H1 (cell line): ENCODE measurements around the gene TRIM52. TPM values are rescaled to one million over a fixed set of nuclear protein-coding genes. Genes with fewer than 3 reads are reported as not detected.

Source experiments
- CTCF ChIA-PET: fragments of 300-600 bp; sonication (Branson Sonifier 250); formaldehyde crosslinking; loops from one replicate; lab custom pipeline; 2021; ENCODE audit not compliant: partially characterized antibody; lab: Charles Lee
- POLR2A ChIA-PET: fragments of 300-600 bp; sonication (Branson Sonifier 250); formaldehyde crosslinking; loops from one replicate; lab custom pipeline; 2021; ENCODE audit warnings: inconsistent platforms; ENCODE audit not compliant: partially characterized antibody; lab: Charles Lee
- DNase-seq, 2 experiments: peaks; one replicate each; pipeline versions ENCODE4 v3.0.0 to v3.0.0-alpha.2; 2010 to 2022; ENCODE audit warnings: low spot score in 2 of 2, low read depth in 1 of 2, mixed read lengths in 1 of 2
- FAIRE-seq: peaks from 2 replicates; lab custom pipeline; 2011; peaks lifted over from hg19 to GRCh38; lab: Jason Lieb, UNC
- H2AFZ ChIP-seq: 2 replicates; pipeline ENCODE4 v1.8.1; 2012; ENCODE audit warnings: low read length, inconsistent platforms
- H2AK5ac ChIP-seq: 2 replicates; pipeline ENCODE4 v1.6.1; 2013; ENCODE audit warnings: low read depth, low read length
- H2BK120ac ChIP-seq: replicated peaks from 2 replicates; pipeline ENCODE3; 2013; ENCODE audit warnings: low read depth, low read length, inconsistent platforms
- H2BK12ac ChIP-seq: 2 replicates; pipeline ENCODE4 v1.6.1; 2013; ENCODE audit warnings: low read depth, low read length
- H2BK15ac ChIP-seq: 2 replicates; pipeline ENCODE4 v1.6.1; 2013; ENCODE audit warnings: low read length
- H2BK20ac ChIP-seq: 2 replicates; pipeline ENCODE4 v1.6.1; 2013; ENCODE audit warnings: low read length
- H2BK5ac ChIP-seq: 2 replicates; pipeline ENCODE4 v1.6.1; 2013; ENCODE audit warnings: low read depth, low read length
- H3K14ac ChIP-seq: 2 replicates; pipeline ENCODE4 v1.6.1; 2013; ENCODE audit warnings: inconsistent platforms; ENCODE audit not compliant: insufficient read length
- H3K18ac ChIP-seq: 2 replicates; pipeline ENCODE4 v1.6.1; 2013; ENCODE audit warnings: low read length; ENCODE audit errors: extremely low read depth
- H3K23ac ChIP-seq: 2 replicates; pipeline ENCODE4 v1.6.1; 2013; ENCODE audit warnings: inconsistent platforms; ENCODE audit not compliant: insufficient read length
- H3K23me2 ChIP-seq: 2 replicates; pipeline ENCODE4 v1.6.1; 2013; ENCODE audit warnings: low read depth, low read length
- H3K27ac ChIP-seq: 2 replicates; pipeline ENCODE4 v1.6.1; 2011; ENCODE audit warnings: low read depth, low read length, inconsistent platforms
- H3K27me3 ChIP-seq, 4 experiments: replicated peaks in 1 of 4; 1 replicate in 1 of 4; 2 replicates in 3 of 4; pipeline versions ENCODE4 v1.6.1 to v1.8.1; 2011 to 2013; ENCODE audit warnings: low read length in 3 of 4, mild to moderate bottlenecking in 3 of 4, inconsistent platforms in 2 of 4, mixed read lengths in 2 of 4, moderate library complexity in 1 of 4; ENCODE audit not compliant: control insufficient read depth in 3 of 4, insufficient read depth in 3 of 4; ENCODE audit errors: extremely low read depth in 1 of 4
- H3K36me3 ChIP-seq, 4 experiments: 2 replicates each; pipeline versions ENCODE4 v1.6.1 to v1.8.1; 2011 to 2013; ENCODE audit warnings: mild to moderate bottlenecking in 4 of 4, low read length in 3 of 4, moderate library complexity in 2 of 4, control low read depth in 1 of 4, inconsistent platforms in 1 of 4; ENCODE audit not compliant: insufficient read depth in 4 of 4, control insufficient read depth in 2 of 4
- H3K4ac ChIP-seq: replicated peaks from 2 replicates; pipeline ENCODE3; 2013; ENCODE audit warnings: low read length, low read depth, mixed read lengths, inconsistent platforms; ENCODE audit not compliant: insufficient read length
- H3K4me1 ChIP-seq, 4 experiments: replicated peaks in 1 of 4; 1 replicate in 1 of 4; 2 replicates in 3 of 4; pipeline versions ENCODE4 v1.6.1 to v1.8.1; 2011 to 2013; ENCODE audit warnings: low read length in 3 of 4, inconsistent platforms in 2 of 4, mixed read lengths in 1 of 4; ENCODE audit not compliant: insufficient read depth in 4 of 4, control insufficient read depth in 3 of 4
- H3K4me2 ChIP-seq, 2 experiments: 2 replicates each; pipeline versions ENCODE4 v1.6.1 to v1.8.1; 2011 to 2013; ENCODE audit warnings: low read depth in 2 of 2, low read length in 2 of 2, control low read depth in 1 of 2, inconsistent platforms in 1 of 2, mild to moderate bottlenecking in 1 of 2; ENCODE audit not compliant: insufficient read depth in 1 of 2
- H3K4me3 ChIP-seq, 4 experiments: fragments of 200-600, 300-600 bp in 1 of 4; sonication (generic), shearing (Covaris generic), sonication (Bioruptor Twin) in 1 of 4; 2 replicates each; pipeline versions ENCODE4 v1.5.1 to v1.8.1; 2011 to 2016; ENCODE audit warnings: low read length in 4 of 4, low read depth in 3 of 4, control low read depth in 2 of 4, inconsistent platforms in 2 of 4, mild to moderate bottlenecking in 2 of 4, mixed read lengths in 1 of 4, moderate library complexity in 1 of 4; ENCODE audit not compliant: insufficient read depth in 2 of 4; ENCODE audit errors: extremely low read depth in 1 of 4
- H3K56ac ChIP-seq: replicated peaks from 2 replicates; pipeline ENCODE3; 2013; ENCODE audit warnings: low read depth, mild to moderate bottlenecking, mixed read lengths, low read length, inconsistent platforms; ENCODE audit not compliant: insufficient read length
- H3K79me1 ChIP-seq: 2 replicates; pipeline ENCODE4 v1.6.1; 2013; ENCODE audit warnings: low read depth, low read length, control low read depth
- H3K79me2 ChIP-seq, 2 experiments: 2 replicates each; pipeline versions ENCODE4 v1.6.1 to v1.8.1; 2012 to 2013; ENCODE audit warnings: low read length in 2 of 2, mild to moderate bottlenecking in 2 of 2, inconsistent platforms in 1 of 2; ENCODE audit not compliant: insufficient read depth in 2 of 2, control insufficient read depth in 1 of 2
- H3K9ac ChIP-seq, 4 experiments: replicated peaks in 1 of 4; 1 replicate in 1 of 4; 2 replicates in 3 of 4; pipeline versions ENCODE4 v1.6.1 to v1.8.1; 2011 to 2013; ENCODE audit warnings: low read depth in 3 of 4, low read length in 3 of 4, control low read depth in 2 of 4, mild to moderate bottlenecking in 2 of 4, moderate library complexity in 2 of 4, inconsistent platforms in 1 of 4; ENCODE audit errors: extremely low read depth in 1 of 4
- H3K9me3 ChIP-seq, 2 experiments: 2 replicates each; pipeline versions ENCODE4 v1.6.1 to v1.8.1; 2012 to 2013; ENCODE audit warnings: mild to moderate bottlenecking in 2 of 2, moderate library complexity in 2 of 2, control low read depth in 1 of 2, inconsistent platforms in 1 of 2, low read depth in 1 of 2, low read length in 1 of 2, mixed read lengths in 1 of 2; ENCODE audit not compliant: insufficient read depth in 2 of 2
- H4K20me1 ChIP-seq, 2 experiments: replicated peaks in 1 of 2; 2 replicates each; pipeline versions ENCODE3 to v1.8.1; 2011 to 2013; ENCODE audit warnings: inconsistent platforms in 2 of 2, low read length in 2 of 2, mild to moderate bottlenecking in 1 of 2; ENCODE audit not compliant: insufficient read depth in 2 of 2, control insufficient read depth in 1 of 2
- H4K5ac ChIP-seq: 2 replicates; pipeline ENCODE4 v1.6.1; 2013; ENCODE audit warnings: low read length, low read depth, mixed read lengths, inconsistent platforms; ENCODE audit not compliant: insufficient read length
- H4K8ac ChIP-seq: 2 replicates; pipeline ENCODE4 v1.8.0; 2013; ENCODE audit warnings: mild to moderate bottlenecking, moderate library complexity, low read length, inconsistent platforms; ENCODE audit not compliant: insufficient read depth; ENCODE audit errors: extremely low read depth
- H4K91ac ChIP-seq: replicated peaks from 2 replicates; pipeline ENCODE3; 2013; ENCODE audit warnings: low read length, mixed read lengths, inconsistent platforms; ENCODE audit not compliant: insufficient read length
- ASH2L ChIP-seq: fragments of 200-600, 300-600 bp; sonication (generic); IDR thresholded peaks from one replicate; pipeline ENCODE4 v1.7.1; 2017; ENCODE audit warnings: low read length
- CREB1 ChIP-seq: IDR thresholded peaks from 2 replicates; pipeline ENCODE4 v1.6.1; 2012; ENCODE audit warnings: inconsistent platforms
- CTBP2 ChIP-seq: IDR thresholded peaks from 2 replicates; pipeline ENCODE4 v1.7.0; 2011; ENCODE audit warnings: borderline replicate concordance, mild to moderate bottlenecking, moderate library complexity, mixed read lengths, low read length; ENCODE audit not compliant: insufficient read depth, insufficient read length
- PHF8 ChIP-seq: fragments of 200-600 bp; sonication (generic); conservative IDR thresholded peaks from 2 replicates; pipeline ENCODE4 v1.7.1; 2012; ENCODE audit warnings: low read depth, mild to moderate bottlenecking, inconsistent platforms, low read length, moderate library complexity
- POLR2A ChIP-seq, 2 experiments: IDR thresholded peaks; 1 replicate in 1 of 2; 2 replicates in 1 of 2; pipeline ENCODE4 v1.6.1; 2011; ENCODE audit warnings: low read depth in 2 of 2, low read length in 2 of 2, mild to moderate bottlenecking in 2 of 2; ENCODE audit errors: control extremely low read depth in 1 of 2
- SIN3A ChIP-seq, 2 experiments: IDR thresholded peaks in 1 of 2; conservative IDR thresholded peaks in 1 of 2; 2 replicates each; pipeline ENCODE4 v1.6.1; 2011 to 2012; ENCODE audit warnings: low read length in 2 of 2, improper control_type of control experiment in 1 of 2, low read depth in 1 of 2, mild to moderate bottlenecking in 1 of 2
- SIX5 ChIP-seq: IDR thresholded peaks from 2 replicates; pipeline ENCODE4 v1.6.1; 2011; ENCODE audit warnings: mild to moderate bottlenecking, low read depth, low read length
- SP1 ChIP-seq: IDR thresholded peaks from 2 replicates; pipeline ENCODE4 v1.6.1; 2011; ENCODE audit warnings: low read depth, low read length
- TAF7 ChIP-seq: optimal IDR thresholded peaks from 2 replicates; pipeline ENCODE3; 2011; ENCODE audit warnings: low read depth, mild to moderate bottlenecking, inconsistent platforms, low read length, moderate library complexity, borderline replicate concordance
- TEAD4 ChIP-seq: IDR thresholded peaks from 2 replicates; pipeline ENCODE4 v1.6.1; 2012; ENCODE audit warnings: low read depth, low read length, inconsistent platforms, mixed read lengths
- YY1 ChIP-seq: IDR thresholded peaks from 2 replicates; pipeline ENCODE4 v1.6.1; 2011; ENCODE audit warnings: low read depth, mild to moderate bottlenecking, low read length
- ZNF274 ChIP-seq: IDR thresholded peaks from 2 replicates; pipeline ENCODE4 v1.7.0; 2012; ENCODE audit warnings: low read length, borderline replicate concordance; ENCODE audit errors: extremely low read depth
- WGBS, 2 experiments: shearing (Covaris generic) in 1 of 2; methylation state at CpG; one replicate each; pipeline versions ENCODE4 v1.1.6 to v1.1.7; 2013 to 2015; ENCODE audit warnings: low lambda C conversion rate in 2 of 2, mixed read lengths in 2 of 2, inconsistent platforms in 1 of 2, low coverage in 1 of 2, missing lambda C conversion rate in 1 of 2; ENCODE audit not compliant: insufficient replicate concordance in 2 of 2, insufficient coverage in 1 of 2, insufficient read length in 1 of 2; ENCODE audit errors: extremely low coverage in 1 of 2, missing lambda C conversion rate in 1 of 2; 5-methylcytosine and 5-hydroxymethylcytosine counted together
- polyA plus RNA-seq, 7 experiments: library from polyadenylated mRNA; depleted of rRNA in 3 of 7; stranded (reverse) in 5 of 7; unstranded in 2 of 7; fragments of >200 nt in 5 of 7; fragments of 200-250 nt in 2 of 7; gene quantifications; 1 replicate in 5 of 7; 2 replicates in 1 of 7; 4 replicates in 1 of 7; pipeline versions ENCODE4 v1.2.1 to v1.2.3, GENCODE V29; 2011 to 2013; ENCODE audit warnings: missing spikeins in 2 of 7, mixed read lengths in 2 of 7
- total RNA-seq: library from RNA; stranded (reverse); fragmentation: NEBNext Ultra II Directional; extraction: Animal tissue kit (Norgen Biotek cat#: 25700); gene quantifications from 2 replicates; pipeline ENCODE4 v1.2.1, GENCODE V29; 2021

Gene TRIM52
- total and polyA plus RNA-seq, 2 of the 8 experiments (the other 6 are each of a cell fraction or from before 2014, with no cell fraction given), result 4.2 to 5.7 TPM

GRCh38 chr5:181223058-181223728, 37.8 kb downstream of the TRIM52 start, which contains the start of gene TRIM41:
Gene TRIM41, plus strand, starts transcription at chr5:181223281. Its CDS starts 719 bp downstream, at chr5:181224000.
- no peak for FAIRE-seq
- Histone ChIP-seq H3K23ac (no peak within 1 kb of the TSS), H3K4me2 (peak within 1 kb of the TSS; percentile 86 to 96), H2BK5ac (peak within 1 kb of the TSS; percentile 97), H2AK5ac (peak within 1 kb of the TSS; percentile 70; the same call in 1 of the 2 replicates), H3K56ac (peak within 1 kb of the TSS; percentile 90), H4K8ac (peak within 1 kb of the TSS; percentile 97; the same call in 1 of the 2 replicates), H2BK12ac (peak within 1 kb of the TSS; percentile 63; the same call in 1 of the 2 replicates), H2BK15ac (peak within 1 kb of the TSS; percentile 88; the same call in 1 of the 2 replicates), H3K79me2 (peaks cover 0 to 20% of the 10 kb centered on the region in 2 experiments; a peak in 2 of 4 replicates), H3K23me2 (peaks cover 16% of the 10 kb centered on the region), H3K36me3 (peaks cover 0 to 8% (median 0%) of the 10 kb centered on the region in 4 experiments; a peak in 3 of 8 replicates), H4K91ac (peak within 1 kb of the TSS; percentile 89), H3K9me3 (no peaks in the 10 kb centered on the region), H3K14ac (no peak within 1 kb of the TSS), H4K5ac (peak within 1 kb of the TSS; percentile 66), H3K4ac (peak within 1 kb of the TSS; percentile 63), H3K9ac (peak within 1 kb of the TSS in 3 of 4 experiments; percentile 65 to 84 (median 69); a peak in 6 of 7 replicates), H2AFZ (peak within 1 kb of the TSS; percentile 65; the same call in 1 of the 2 replicates), H3K4me1 (peaks cover 0 to 8% (median 4%) of the 10 kb centered on the region in 4 experiments; a peak in 4 of 7 replicates), H3K27ac (peak within 1 kb of the TSS; percentile 78), H3K18ac (peak within 1 kb of the TSS; percentile 88), H3K27me3 (no peaks in the 10 kb centered on the region), H3K79me1 (peaks cover 7% of the 10 kb centered on the region; the same call in 1 of the 2 replicates), H3K4me3 (peak within 1 kb of the TSS; percentile 83 to 98 (median 95)), H4K20me1 (no peaks in the 10 kb centered on the region), H2BK120ac (no peak within 1 kb of the TSS), H2BK20ac (no peak within 1 kb of the TSS)
- POLR2A ChIA-PET, result interaction anchor here (1.0 to 32.8 kb wide), 8 partner anchors 17 to 58 kb away, joined by 3 to 1334 read pairs (median 7); partner anchors contain the start of genes RACK1 and TRIM52
- WGBS, 2 experiments, result 2% methylated on average over 53 of the region's 59 CpGs; no CpG with 5 or more reads in 1 of the 2 experiments
- CTCF ChIA-PET, result interaction anchor here (0.6 to 1.7 kb wide), 5 partner anchors 20 to 61 kb away, joined by 3 to 5 read pairs (median 3); no protein-coding TSS in a partner anchor
- peak; percentile 97 for DNase-seq
- TF ChIP-seq TAF7 (peak; percentile 78), SIX5 (no peak), ASH2L (peak; percentile 72), SIN3A (conservative IDR thresholded peaks at IDR 0.05 in 1 of 2, IDR thresholded peaks at IDR 0.05 in 1 of 2; ENCODE audit: low read depth in 1 of 2, low read length in 2 of 2) (peak; percentile 65 to 79; a peak in 1 of 4 replicates), TEAD4 (no peak), CTBP2 (peak; percentile 37), YY1 (peak; percentile 56), POLR2A (IDR thresholded peaks at IDR 0.05; ENCODE audit: control extremely low read depth in 1 of 2, low read depth in 2 of 2, low read length in 2 of 2) (peak in 1 of 2 experiments; percentile 88; a peak in 2 of 3 replicates), CREB1 (no peak; the same call in none of the 2 replicates), PHF8 (peak; percentile 98), ZNF274 (no peak), SP1 (0 out of 2 replicates have a peak, but pooled peaks have one; percentile 49)
